Smooth muscle cell of bladder (primary cell): ENCODE results near the gene YJEFN3. TPM values are rescaled to one million over a fixed set of nuclear protein-coding genes. Genes with fewer than 3 reads are reported as not detected.

Experiments
- total RNA-seq: library from RNA; depleted of rRNA; stranded (reverse); fragments of >200 nt; gene quantifications from 2 replicates; pipeline ENCODE4 v1.2.3, GENCODE V29; 2014

YJEFN3 gene
- 0.57 and 0.92 TPM in 2 replicates for total RNA-seq

GRCh38 chr19:19528721-19529490 is at the start of gene YJEFN3:
TSS of gene YJEFN3 (plus strand) at chr19:19528911. CDS start at chr19:19528933, 22 bp downstream.

GRCh38 chr19:19514881-19515641 is 13.7 kb upstream of the YJEFN3 start, which contains the start of gene TSSK6:
TSS of gene TSSK6 (minus strand) at chr19:19515548. CDS start at chr19:19515427, 121 bp downstream.

GRCh38 chr19:19515642-19516519 is 12.8 kb upstream of the YJEFN3 start, which contains the start of gene NDUFA13:
TSS of gene NDUFA13 (plus strand) at chr19:19516225. CDS start at chr19:19516239, 14 bp downstream.

GRCh38 chr19:19538061-19538784 is 9.5 kb downstream of the YJEFN3 start, which contains the start of gene CILP2:
TSS of gene CILP2 (plus strand) at chr19:19538265. CDS start at chr19:19538350, 85 bp downstream.

Other genes starting within 250 kb of the YJEFN3 start
- gene SUGP1, start 208.4 kb upstream of the YJEFN3 start, total RNA-seq = 26.5 and 33.8 TPM in 2 replicates
- gene MAU2, start 208.1 kb upstream of the YJEFN3 start, total RNA-seq = 16.8 and 27.0 TPM in 2 replicates
- gene GATAD2A, start 123.2 kb upstream of the YJEFN3 start, total RNA-seq = 17.8 and 30.2 TPM in 2 replicates
- gene TSSK6, start 13.4 kb upstream of the YJEFN3 start, total RNA-seq = 1.4 and 1.8 TPM in 2 replicates
- 405 and 429 TPM in 2 replicates for gene NDUFA13, start 12.7 kb upstream of the YJEFN3 start, total RNA-seq
- 0.14 and 0.37 TPM in 2 replicates for gene CILP2, start 9.4 kb downstream of the YJEFN3 start, total RNA-seq
- gene PBX4, start 89.8 kb downstream of the YJEFN3 start, total RNA-seq = 0.43 and 0.55 TPM in 2 replicates
- gene LPAR2, start 99.3 kb downstream of the YJEFN3 start, total RNA-seq = 0.71 and 1.3 TPM in 2 replicates
- gene GMIP, start 114.7 kb downstream of the YJEFN3 start, total RNA-seq = 3.3 and 4.1 TPM in 2 replicates
- gene ATP13A1, start 134.8 kb downstream of the YJEFN3 start, total RNA-seq = 21.8 and 28.8 TPM in 2 replicates
- 5.0 and 6.0 TPM in 2 replicates for gene ZNF101, start 139.9 kb downstream of the YJEFN3 start, total RNA-seq
- gene ZNF14, start 204.2 kb downstream of the YJEFN3 start, total RNA-seq = 5.5 and 6.0 TPM in 2 replicates